RWPE2 (cell line): ENCODE measurements around the gene BOLL.
"Not testable (repeated sequence)": the region's sequence is repeated elsewhere in the genome, so short reads cannot be mapped to it uniquely, and the experiment has no call there.

Source experiments
- ATAC-seq: fragments of 200-7000 bp; cut with Tn5 transposase; 3 replicates; pipeline ENCODE4 v1.9.1; 2021; ENCODE audit warnings: low read depth
- DNase-seq: peaks from one replicate; pipeline ENCODE4 v3.0.0-alpha.2; 2020; ENCODE audit warnings: low spot score
- H3K27ac ChIP-seq: fragments of 450-650 bp; 2 replicates; pipeline ENCODE4 v1.5.1; 2017; ENCODE audit warnings: mild to moderate bottlenecking; ENCODE audit not compliant: poor library complexity, severe bottlenecking
- H3K27me3 ChIP-seq: fragments of 250-450 bp; sonication (Bioruptor Pico); 2 replicates; pipeline ENCODE4 v1.5.1; 2021; ENCODE audit warnings: mild to moderate bottlenecking, moderate library complexity; ENCODE audit not compliant: insufficient read depth, poor library complexity, severe bottlenecking
- H3K36me3 ChIP-seq: fragments of 250-450 bp; sonication (Bioruptor Pico); 2 replicates; pipeline ENCODE4 v1.5.1; 2020; ENCODE audit warnings: low read depth, mild to moderate bottlenecking, moderate library complexity
- H3K4me1 ChIP-seq: fragments of 250-450 bp; sonication (Bioruptor Pico); 2 replicates; pipeline ENCODE4 v1.5.1; 2021; ENCODE audit warnings: mild to moderate bottlenecking, moderate library complexity; ENCODE audit not compliant: insufficient read depth, poor library complexity, severe bottlenecking
- H3K4me3 ChIP-seq: fragments of 250-450 bp; sonication (Bioruptor Pico); 2 replicates; pipeline ENCODE4 v1.5.1; 2021; ENCODE audit warnings: mild to moderate bottlenecking, moderate library complexity; ENCODE audit not compliant: severe bottlenecking
- H3K9me3 ChIP-seq: fragments of 250-450 bp; sonication (Bioruptor Pico); 2 replicates; pipeline ENCODE4 v1.5.1; 2021; ENCODE audit warnings: mild to moderate bottlenecking, moderate library complexity; ENCODE audit not compliant: severe bottlenecking
- TF ChIP-seq, protein P1 (sequence below): fragments of 450-650 bp; IDR thresholded peaks from one replicate; pipeline ENCODE4 v1.5.1; 2017; ENCODE audit warnings: mild to moderate bottlenecking, moderate library complexity; ENCODE audit not compliant: poor library complexity, severe bottlenecking

The BOLL gene

DNA sequence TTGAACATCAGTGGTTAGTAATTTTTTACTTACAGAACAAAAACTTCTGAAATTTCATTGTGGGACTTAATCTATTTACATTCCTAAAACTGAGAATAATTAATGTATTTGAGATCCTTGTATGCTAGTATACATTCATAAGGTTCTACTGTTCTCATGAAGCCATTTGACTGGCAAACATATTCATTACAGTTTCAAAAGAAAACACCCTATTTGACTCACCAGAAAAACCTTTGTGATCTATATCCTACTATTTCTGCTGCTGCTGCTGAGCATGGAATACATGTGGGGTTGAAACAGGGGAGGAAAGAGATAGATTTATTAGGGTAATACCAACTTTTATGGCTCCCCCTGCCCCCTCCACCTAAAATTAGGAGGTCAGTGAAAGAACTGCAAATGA, 58.1 kb downstream of the BOLL start:
- TF ChIP-seq, protein P1, sequence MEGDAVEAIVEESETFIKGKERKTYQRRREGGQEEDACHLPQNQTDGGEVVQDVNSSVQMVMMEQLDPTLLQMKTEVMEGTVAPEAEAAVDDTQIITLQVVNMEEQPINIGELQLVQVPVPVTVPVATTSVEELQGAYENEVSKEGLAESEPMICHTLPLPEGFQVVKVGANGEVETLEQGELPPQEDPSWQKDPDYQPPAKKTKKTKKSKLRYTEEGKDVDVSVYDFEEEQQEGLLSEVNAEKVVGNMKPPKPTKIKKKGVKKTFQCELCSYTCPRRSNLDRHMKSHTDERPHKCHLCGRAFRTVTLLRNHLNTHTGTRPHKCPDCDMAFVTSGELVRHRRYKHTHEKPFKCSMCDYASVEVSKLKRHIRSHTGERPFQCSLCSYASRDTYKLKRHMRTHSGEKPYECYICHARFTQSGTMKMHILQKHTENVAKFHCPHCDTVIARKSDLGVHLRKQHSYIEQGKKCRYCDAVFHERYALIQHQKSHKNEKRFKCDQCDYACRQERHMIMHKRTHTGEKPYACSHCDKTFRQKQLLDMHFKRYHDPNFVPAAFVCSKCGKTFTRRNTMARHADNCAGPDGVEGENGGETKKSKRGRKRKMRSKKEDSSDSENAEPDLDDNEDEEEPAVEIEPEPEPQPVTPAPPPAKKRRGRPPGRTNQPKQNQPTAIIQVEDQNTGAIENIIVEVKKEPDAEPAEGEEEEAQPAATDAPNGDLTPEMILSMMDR: no peak
- Histone ChIP-seq H3K27ac (no peak overlapping the region), H3K9me3 (no peaks in the 10 kb centered on the region), H3K27me3 (no peaks in the 10 kb centered on the region), H3K36me3 (no peaks in the 10 kb centered on the region), H3K4me3 (no peak overlapping the region), H3K4me1 (no peaks in the 10 kb centered on the region)
- ATAC-seq: no peak
- DNase-seq: no peak

DNA sequence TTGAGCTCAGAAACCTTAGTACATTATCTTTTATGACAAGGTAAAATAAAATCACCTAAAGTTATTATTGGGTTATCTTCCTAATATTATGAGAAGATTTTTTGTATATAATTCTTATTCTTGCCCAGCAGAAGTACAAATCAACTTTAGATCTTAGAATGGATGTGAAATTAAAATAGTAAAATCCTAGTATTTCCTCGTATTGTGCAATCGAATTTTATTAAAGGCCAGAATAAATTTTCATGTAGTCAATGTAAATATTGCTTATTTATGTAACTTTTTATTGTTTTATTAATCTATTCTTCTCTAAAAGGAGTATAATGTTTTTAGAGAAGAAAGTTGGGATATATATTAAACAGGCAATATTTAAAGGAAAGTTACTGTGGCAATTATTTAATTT, 67.3 kb downstream of the BOLL start:
- H3K9me3 ChIP-seq: no peaks in the 10 kb centered on the region
- peaks cover 19% of the 10 kb centered on the region; the same call in 1 of the 2 replicates for H3K36me3 ChIP-seq
- H3K4me1 ChIP-seq: no peaks in the 10 kb centered on the region
- TF ChIP-seq, protein P1: no peak
- no peaks in the 10 kb centered on the region for H3K27me3 ChIP-seq
- no peak for ATAC-seq
- no peak for DNase-seq
- H3K4me3 ChIP-seq: no peak overlapping the region
- no peak overlapping the region for H3K27ac ChIP-seq

DNA sequence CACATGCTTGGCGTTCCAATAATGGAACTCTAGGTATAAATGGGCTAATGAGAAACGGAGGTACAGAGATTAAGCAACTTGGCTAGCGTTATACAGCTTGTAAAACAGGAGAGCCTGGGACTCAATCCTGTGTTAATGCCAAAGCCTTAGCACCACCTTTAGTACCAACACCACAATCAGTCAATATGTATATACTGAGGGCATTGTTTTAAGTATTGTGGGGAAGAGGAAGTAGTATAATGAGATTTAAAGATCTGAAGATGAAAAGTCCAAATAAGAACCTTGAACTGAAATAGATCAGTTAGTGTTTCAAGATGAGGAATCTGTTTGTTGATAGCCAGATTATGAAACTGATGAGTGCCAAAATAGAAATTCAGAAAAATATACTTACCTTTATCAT, 71.8 kb downstream of the BOLL start:
- Histone ChIP-seq H3K27me3 (no peaks in the 10 kb centered on the region), H3K36me3 (peaks cover 53% of the 10 kb centered on the region), H3K4me1 (peaks cover 8% of the 10 kb centered on the region), H3K9me3 (no peaks in the 10 kb centered on the region), H3K4me3 (no peak overlapping the region), H3K27ac (no peak overlapping the region)
- TF ChIP-seq, protein P1: no peak
- DNase-seq: no peak
- ATAC-seq: no peak

DNA sequence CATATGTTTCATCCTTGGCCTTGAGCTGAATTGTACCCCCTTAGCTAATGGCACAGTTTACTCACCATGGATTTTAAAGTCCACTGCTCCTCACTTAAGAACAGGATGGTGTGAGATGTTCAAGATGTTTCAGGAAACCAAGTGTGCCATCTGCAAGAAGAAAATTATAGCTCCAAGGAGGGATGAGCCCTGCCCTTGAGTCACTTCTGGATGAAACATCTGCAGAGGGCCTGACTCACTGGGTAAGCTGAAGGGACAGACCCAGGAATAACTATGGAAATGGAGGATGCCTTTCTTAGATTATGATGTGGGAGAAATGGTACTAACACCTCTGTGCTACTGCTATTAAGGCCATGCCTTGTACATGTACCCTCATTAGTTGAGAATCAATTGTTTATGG, 73.5 kb downstream of the BOLL start:
- Histone ChIP-seq H3K36me3 (peaks cover 59% of the 10 kb centered on the region), H3K4me3 (no peak overlapping the region)
- DNase-seq: no peak

DNA sequence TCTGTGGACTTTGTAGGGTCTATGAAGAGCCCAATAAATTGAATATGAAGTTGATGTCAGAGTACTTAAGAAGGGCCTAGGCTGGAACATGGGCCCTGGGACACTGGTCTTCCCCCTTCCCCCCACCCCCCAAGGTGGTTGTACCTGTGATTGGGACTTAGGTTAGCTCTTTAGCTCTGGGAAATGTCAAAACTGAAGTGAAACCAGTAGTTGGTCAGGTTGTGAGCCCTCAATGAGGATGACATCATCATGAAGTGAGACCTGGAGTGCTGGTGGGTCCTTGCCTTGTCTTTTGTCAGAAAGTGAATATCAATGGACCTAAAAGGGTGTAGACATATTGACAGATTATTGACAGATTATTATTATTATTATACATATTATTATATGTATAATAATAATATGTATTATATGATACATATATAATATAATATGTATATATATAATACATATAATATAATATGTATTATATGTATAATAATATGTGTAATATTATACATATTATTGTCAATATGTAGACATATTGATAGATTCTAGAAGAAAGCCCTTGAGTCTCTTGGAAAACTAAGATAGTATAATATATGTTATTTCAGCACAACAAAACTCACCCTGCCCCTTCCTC, 74.6 kb downstream of the BOLL start:
- TF ChIP-seq, protein P1: no peak
- peaks cover 53% of the 10 kb centered on the region for H3K36me3 ChIP-seq
- no peak for DNase-seq
- H3K27me3 ChIP-seq: no peaks in the 10 kb centered on the region
- H3K9me3 ChIP-seq: no peaks in the 10 kb centered on the region
- no peak overlapping the region for H3K4me3 ChIP-seq
- H3K27ac ChIP-seq: no peak overlapping the region
- ATAC-seq: no peak
- peaks cover 15% of the 10 kb centered on the region for H3K4me1 ChIP-seq

More for the DNA sequence above, 73.5 kb downstream of the BOLL start:
- H3K27me3 ChIP-seq: no peaks in the 10 kb centered on the region
- peaks cover 15% of the 10 kb centered on the region for H3K4me1 ChIP-seq
- TF ChIP-seq, protein P1: no peak
- H3K9me3 ChIP-seq: no peaks in the 10 kb centered on the region
- no peak for ATAC-seq
- H3K27ac ChIP-seq: no peak overlapping the region

DNA sequence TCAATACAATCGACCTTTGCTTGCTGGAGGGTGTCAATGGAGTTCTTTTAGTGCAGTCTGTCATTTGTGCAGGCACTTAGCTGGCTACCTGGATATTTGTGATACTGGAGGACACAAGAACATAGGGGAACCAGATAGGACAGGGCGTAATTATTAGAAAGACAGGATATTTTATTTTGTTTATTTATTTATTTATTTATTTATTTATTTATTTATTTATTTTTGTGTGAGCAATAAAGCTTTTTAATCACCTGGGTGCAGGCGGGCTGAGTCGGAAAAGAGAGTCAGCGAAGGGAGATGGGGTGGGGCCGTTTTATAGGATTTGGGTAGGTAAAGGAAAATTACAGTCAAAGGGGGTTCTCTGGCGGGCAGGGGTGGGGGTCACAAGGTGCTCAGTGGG, 76.0 kb downstream of the BOLL start:
- H3K27me3 ChIP-seq, ATAC-seq, DNase-seq, H3K9me3 ChIP-seq, H3K4me3 ChIP-seq: not testable (repeated sequence)
- Histone ChIP-seq H3K36me3 (peaks cover 53% of the 10 kb centered on the region), H3K27ac (peak overlapping the region; percentile 59), H3K4me1 (peaks cover 20% of the 10 kb centered on the region)
